PC-9 (cell line): Measurements from ENCODE around the gene DNAJC30.

Source experiments
- EZH2 ChIP-seq: fragments of 200-600 bp; sonication (generic); IDR thresholded peaks from 2 replicates; pipeline ENCODE4 v1.8.0; 2017; ENCODE audit warnings: antibody characterized with exemption, low read depth
- TF ChIP-seq, protein P1 (sequence below): fragments of 200-600 bp; sonication (generic); conservative IDR thresholded peaks from 2 replicates; pipeline ENCODE4 v1.6.1; 2017; ENCODE audit warnings: mixed run types, antibody characterized with exemption, mild to moderate bottlenecking, moderate library complexity

DNA sequence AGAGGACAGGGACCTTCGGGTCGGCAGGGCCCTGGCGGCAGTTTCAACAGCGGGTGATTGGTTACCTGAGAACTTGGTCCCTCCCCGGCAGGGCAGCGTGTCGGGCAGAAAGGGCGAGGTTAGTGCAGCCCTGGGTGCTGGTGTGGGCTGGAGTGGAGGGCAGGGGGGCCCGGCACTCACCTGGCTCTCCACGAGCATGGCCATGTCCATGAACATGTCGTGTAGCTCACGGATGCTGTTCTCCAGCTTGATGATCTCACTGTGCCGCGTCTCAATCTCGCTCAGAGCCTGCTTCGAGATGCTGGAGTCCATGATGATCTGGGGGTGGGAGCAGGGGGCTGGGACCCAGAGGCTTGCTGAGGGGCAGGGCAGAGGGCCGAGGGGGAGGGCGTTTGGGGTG is 19.4 kb upstream of the DNAJC30 start:
- TF ChIP-seq EZH2: no peak
- TF ChIP-seq, protein P1, sequence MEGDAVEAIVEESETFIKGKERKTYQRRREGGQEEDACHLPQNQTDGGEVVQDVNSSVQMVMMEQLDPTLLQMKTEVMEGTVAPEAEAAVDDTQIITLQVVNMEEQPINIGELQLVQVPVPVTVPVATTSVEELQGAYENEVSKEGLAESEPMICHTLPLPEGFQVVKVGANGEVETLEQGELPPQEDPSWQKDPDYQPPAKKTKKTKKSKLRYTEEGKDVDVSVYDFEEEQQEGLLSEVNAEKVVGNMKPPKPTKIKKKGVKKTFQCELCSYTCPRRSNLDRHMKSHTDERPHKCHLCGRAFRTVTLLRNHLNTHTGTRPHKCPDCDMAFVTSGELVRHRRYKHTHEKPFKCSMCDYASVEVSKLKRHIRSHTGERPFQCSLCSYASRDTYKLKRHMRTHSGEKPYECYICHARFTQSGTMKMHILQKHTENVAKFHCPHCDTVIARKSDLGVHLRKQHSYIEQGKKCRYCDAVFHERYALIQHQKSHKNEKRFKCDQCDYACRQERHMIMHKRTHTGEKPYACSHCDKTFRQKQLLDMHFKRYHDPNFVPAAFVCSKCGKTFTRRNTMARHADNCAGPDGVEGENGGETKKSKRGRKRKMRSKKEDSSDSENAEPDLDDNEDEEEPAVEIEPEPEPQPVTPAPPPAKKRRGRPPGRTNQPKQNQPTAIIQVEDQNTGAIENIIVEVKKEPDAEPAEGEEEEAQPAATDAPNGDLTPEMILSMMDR: no peak
